ENCODE data around the gene TNNT3. TPM values are rescaled to one million over a fixed set of nuclear protein-coding genes. Genes with fewer than 3 reads are reported as not detected.

TNNT3 gene
- total RNA-seq, 1 experiment from 2014 or later: not detected

DNA sequence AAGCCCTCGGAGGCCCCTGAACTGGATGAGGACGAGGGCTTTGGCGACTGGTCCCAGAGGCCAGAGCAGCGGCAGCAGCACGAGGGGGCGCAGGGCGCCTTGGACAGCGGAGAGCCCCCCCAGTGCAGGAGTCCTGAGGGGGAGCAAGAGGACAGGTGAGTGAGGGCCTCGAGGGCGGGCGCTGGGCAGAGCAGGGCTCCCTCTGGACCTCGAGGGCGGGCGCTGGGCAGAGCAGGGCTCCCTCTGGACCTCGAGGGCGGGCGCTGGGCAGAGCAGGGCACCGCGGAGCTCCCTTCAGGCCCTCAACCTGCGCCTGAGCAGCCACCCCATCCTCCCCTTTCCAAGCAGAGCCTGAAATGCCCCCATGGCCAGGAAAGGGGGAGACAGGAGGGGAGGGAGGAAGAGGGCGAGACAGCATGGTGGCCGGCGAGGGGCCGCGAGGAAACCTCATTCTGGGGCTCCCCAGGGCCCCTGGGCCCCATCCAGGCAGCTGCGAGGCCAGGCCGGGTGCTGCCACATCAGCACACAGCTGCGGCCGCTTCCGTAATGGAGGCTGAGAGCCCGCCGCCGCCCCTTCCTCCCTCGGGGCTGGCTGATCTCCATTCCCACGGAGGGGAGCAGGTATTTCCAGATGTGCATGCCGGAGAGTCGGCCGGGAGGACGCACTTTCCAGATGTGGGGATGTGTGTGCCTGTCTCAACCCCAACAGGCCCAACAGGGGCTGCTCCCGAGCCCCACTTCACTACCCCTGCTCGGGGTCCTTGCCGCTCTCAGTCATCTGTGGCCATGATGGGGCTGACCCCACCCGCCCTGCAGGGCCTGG is 37.9 kb upstream of the TNNT3 start:
- Mint-ChIP-seq H3K36me3 (ENCODE audit: insufficient read depth, unreplicated experiment) (peaks cover 5% of the 10 kb centered on the region), H3K9me3 (ENCODE audit: low read depth, unreplicated experiment) (no peaks in the 10 kb centered on the region), H3K4me1 (ENCODE audit: low read depth, unreplicated experiment) (no peaks in the 10 kb centered on the region), H3K4me3 (ENCODE audit: low read depth, unreplicated experiment) (no peak overlapping the region), H3K27me3 (ENCODE audit: unreplicated experiment) (no peaks in the 10 kb centered on the region), H3K27ac (ENCODE audit: unreplicated experiment) (no peak overlapping the region)
- CTCF ChIA-PET: interaction anchor here (0.5 to 1.8 kb wide), 17 partner anchors 36 to 275 kb away, joined by 3 to 20 read pairs (median 4); partner anchors contain the start of gene SYT8
- DNase-seq: no peak
- intact Hi-C loops (cut with micrococcal nuclease; ENCODE audit: unreplicated experiment): loop anchor here (5.0 kb wide), 1 partner anchor 271 kb away; no protein-coding TSS in a partner anchor
- BruUV-seq (replicated peaks): no TSS peak
- TF ChIP-seq, protein P1, sequence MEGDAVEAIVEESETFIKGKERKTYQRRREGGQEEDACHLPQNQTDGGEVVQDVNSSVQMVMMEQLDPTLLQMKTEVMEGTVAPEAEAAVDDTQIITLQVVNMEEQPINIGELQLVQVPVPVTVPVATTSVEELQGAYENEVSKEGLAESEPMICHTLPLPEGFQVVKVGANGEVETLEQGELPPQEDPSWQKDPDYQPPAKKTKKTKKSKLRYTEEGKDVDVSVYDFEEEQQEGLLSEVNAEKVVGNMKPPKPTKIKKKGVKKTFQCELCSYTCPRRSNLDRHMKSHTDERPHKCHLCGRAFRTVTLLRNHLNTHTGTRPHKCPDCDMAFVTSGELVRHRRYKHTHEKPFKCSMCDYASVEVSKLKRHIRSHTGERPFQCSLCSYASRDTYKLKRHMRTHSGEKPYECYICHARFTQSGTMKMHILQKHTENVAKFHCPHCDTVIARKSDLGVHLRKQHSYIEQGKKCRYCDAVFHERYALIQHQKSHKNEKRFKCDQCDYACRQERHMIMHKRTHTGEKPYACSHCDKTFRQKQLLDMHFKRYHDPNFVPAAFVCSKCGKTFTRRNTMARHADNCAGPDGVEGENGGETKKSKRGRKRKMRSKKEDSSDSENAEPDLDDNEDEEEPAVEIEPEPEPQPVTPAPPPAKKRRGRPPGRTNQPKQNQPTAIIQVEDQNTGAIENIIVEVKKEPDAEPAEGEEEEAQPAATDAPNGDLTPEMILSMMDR (IDR thresholded peaks at IDR 0.05; ENCODE audit: unreplicated experiment): no peak

DNA sequence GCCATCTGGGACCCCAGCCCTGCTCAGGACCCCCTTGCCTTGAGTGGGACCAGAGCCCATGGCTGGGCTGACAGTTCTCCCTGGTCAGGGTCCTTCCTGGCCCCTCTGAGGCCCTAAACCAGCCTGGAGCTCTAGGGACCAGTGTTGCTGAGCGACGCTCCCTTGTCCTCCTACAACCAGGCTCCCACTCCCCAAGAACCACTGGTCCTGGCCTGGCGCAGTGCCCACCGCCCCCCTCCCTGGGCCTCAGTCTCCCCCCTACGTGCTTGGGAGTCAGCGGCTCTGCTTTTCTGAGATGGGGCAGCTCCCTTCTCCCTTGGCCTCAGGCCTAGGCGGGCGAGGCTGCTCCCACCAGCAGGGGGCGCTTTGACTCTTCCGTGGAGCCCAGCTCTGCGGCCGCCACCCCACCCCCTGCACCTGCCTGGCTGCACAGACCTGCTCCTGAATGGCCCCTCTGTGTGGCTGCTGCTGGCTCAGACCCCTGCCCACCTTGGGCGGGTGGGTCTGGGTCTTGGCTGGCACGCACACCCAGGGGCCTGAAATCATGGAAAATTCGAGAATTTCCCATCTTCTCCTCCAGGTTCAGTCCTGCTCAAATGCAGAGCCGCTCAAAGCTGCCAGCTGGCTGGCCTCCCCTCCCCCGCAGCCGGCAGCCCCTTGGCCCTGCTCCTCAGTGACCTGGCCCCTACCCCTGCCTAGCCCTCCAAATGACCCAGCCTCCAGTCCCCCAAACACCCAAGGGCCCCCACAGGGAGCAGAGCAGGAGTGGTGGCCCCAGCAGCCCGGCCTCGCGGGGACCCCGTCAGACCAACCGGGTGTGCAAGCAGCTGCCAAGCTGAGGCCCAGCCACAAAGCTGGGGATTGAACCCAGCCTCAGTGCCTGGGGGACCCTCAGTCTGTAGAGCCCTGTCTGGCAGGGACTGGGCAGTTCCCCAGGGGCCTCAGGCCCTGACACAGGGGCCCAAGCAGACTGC is 37.0 kb upstream of the TNNT3 start:
- Mint-ChIP-seq H3K36me3 (ENCODE audit: insufficient read depth, unreplicated experiment) (peaks cover under 1% of the 10 kb centered on the region), H3K27ac (ENCODE audit: unreplicated experiment) (no peak overlapping the region), H3K4me3 (ENCODE audit: low read depth, unreplicated experiment) (no peak overlapping the region), H3K4me1 (ENCODE audit: low read depth, unreplicated experiment) (no peaks in the 10 kb centered on the region), H3K9me3 (ENCODE audit: low read depth, unreplicated experiment) (no peaks in the 10 kb centered on the region), H3K27me3 (ENCODE audit: unreplicated experiment) (peaks cover under 1% of the 10 kb centered on the region)
- TF ChIP-seq, protein P1 (IDR thresholded peaks at IDR 0.05; ENCODE audit: unreplicated experiment): peak; percentile 83
- no TSS peak for BruUV-seq (replicated peaks)
- DNase-seq: peak; percentile 88
- intact Hi-C loops (cut with micrococcal nuclease; ENCODE audit: unreplicated experiment): loop anchor here (5.0 kb wide), 1 partner anchor 270 kb away; no protein-coding TSS in a partner anchor
- CTCF ChIA-PET: interaction anchor here (0.5 to 1.8 kb wide), 17 partner anchors 35 to 274 kb away, joined by 3 to 20 read pairs (median 4); partner anchors contain the start of gene SYT8

DNA sequence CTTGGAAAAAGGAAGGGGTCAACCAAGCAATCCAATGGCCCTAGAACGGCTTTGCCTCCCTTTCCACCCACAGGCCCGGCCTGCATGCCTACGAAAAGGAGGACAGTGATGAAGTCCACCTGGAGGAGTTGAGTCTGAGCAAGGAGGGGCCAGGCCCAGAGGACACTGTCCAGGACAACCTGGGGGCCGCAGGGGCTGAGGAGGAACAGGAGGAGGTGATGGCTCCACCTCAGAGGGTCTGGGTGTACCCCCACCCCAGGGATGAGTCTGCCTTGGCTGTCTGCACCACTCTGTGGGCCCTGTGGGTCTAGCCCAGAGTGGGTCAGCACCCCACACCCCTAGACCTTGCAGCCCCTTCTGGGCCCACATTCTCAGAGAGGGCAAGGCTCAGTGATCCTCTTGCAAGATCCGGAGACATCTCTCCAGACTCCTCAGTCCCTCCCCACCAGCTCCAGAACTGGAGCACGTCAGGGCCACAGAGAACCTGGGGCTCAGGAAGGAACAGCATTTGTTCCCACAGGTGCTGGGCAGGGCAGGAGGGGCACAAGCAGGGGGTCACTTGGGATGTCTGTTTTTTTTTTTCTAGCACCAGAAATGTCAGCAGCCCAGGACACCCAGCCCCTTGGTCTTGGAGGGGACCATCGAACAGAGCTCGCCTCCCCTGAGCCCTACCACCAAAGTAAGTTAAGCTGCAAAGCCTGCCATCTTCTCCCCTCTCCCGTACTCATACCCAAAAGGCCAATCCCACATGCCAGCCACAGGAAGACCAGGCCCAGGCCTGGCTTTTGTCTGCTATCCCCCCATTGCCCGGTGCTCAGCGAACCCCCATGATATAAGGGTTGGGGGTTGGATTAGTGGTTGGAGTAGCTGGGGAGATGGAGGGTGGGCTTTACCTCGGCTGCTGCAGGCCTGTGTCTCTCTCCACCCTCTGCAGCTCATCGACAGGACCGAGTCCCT is 35.9 kb upstream of the TNNT3 start:
- BruUV-seq (replicated peaks): no TSS peak
- Mint-ChIP-seq H3K9me3 (ENCODE audit: low read depth, unreplicated experiment) (no peaks in the 10 kb centered on the region), H3K36me3 (ENCODE audit: insufficient read depth, unreplicated experiment) (no peaks in the 10 kb centered on the region), H3K4me1 (ENCODE audit: low read depth, unreplicated experiment) (no peaks in the 10 kb centered on the region), H3K27ac (ENCODE audit: unreplicated experiment) (no peak overlapping the region), H3K4me3 (ENCODE audit: low read depth, unreplicated experiment) (no peak overlapping the region), H3K27me3 (ENCODE audit: unreplicated experiment) (peaks cover 11% of the 10 kb centered on the region)
- TF ChIP-seq, protein P1 (IDR thresholded peaks at IDR 0.05; ENCODE audit: unreplicated experiment): no peak
- intact Hi-C loops (cut with micrococcal nuclease; ENCODE audit: unreplicated experiment): loop anchor here (5.0 kb wide), 1 partner anchor 269 kb away; no protein-coding TSS in a partner anchor
- CTCF ChIA-PET: interaction anchor here (1.3 to 1.8 kb wide), 4 partner anchors 38 to 268 kb away, joined by 4 to 19 read pairs (median 11); no protein-coding TSS in a partner anchor
- DNase-seq: no peak
